IMR-90 (cell line): ENCODE data around the gene OR10A3.

Experiments used
- POLR2A ChIP-seq: IDR thresholded peaks from 2 replicates; pipeline ENCODE4 v1.6.1; 2012; ENCODE audit warnings: mild to moderate bottlenecking, low read depth, low read length
- TF ChIP-seq, protein P1 (sequence below): conservative IDR thresholded peaks from 2 replicates; pipeline ENCODE4 v1.5.1; 2012; ENCODE audit warnings: mild to moderate bottlenecking, low read depth, low read length, improper control_type of control experiment

DNA sequence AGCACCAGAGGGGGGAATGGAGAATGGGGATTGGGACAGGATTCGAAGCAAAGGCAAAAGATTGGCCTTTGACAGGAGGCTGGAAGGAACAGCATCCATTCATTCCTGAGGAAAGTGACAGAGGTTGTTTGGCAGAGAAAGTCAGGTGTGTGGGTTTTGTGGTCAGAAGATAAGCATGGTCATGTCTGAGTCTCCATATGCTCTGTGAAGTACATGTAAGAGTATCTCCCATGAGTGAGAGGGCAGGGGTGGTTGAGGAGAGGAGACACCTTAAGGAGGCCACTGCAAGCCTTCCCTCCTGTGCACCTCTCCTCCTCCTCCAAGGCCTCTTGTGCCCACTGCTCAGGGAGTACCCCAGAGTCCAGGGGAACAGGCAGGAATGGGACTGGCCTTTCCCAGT, 25.6 kb upstream of the OR10A3 start:
- TF ChIP-seq POLR2A: no peak
- TF ChIP-seq, protein P1, sequence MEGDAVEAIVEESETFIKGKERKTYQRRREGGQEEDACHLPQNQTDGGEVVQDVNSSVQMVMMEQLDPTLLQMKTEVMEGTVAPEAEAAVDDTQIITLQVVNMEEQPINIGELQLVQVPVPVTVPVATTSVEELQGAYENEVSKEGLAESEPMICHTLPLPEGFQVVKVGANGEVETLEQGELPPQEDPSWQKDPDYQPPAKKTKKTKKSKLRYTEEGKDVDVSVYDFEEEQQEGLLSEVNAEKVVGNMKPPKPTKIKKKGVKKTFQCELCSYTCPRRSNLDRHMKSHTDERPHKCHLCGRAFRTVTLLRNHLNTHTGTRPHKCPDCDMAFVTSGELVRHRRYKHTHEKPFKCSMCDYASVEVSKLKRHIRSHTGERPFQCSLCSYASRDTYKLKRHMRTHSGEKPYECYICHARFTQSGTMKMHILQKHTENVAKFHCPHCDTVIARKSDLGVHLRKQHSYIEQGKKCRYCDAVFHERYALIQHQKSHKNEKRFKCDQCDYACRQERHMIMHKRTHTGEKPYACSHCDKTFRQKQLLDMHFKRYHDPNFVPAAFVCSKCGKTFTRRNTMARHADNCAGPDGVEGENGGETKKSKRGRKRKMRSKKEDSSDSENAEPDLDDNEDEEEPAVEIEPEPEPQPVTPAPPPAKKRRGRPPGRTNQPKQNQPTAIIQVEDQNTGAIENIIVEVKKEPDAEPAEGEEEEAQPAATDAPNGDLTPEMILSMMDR: no peak
